B cell (primary cell): ENCODE results near the gene PRKAG2. TPM values are rescaled to one million over a fixed set of nuclear protein-coding genes. Genes with fewer than 3 reads are reported as not detected.

Source experiments
- ATAC-seq: fragments of 200-7000 bp; cut with Tn5 transposase; one replicate; pipeline ENCODE4 v1.10.0; 2021; ENCODE audit warnings: low read depth, mild to moderate bottlenecking, moderate number of reproducible peaks, moderate library complexity
- CTCF ChIA-PET: fragments of 350-600 bp; sonication (Branson Sonifier 250); formaldehyde crosslinking; loops from one replicate; lab custom pipeline; 2021; ENCODE audit warnings: antibody characterized with exemption, inconsistent platforms; lab: Charles Lee
- POLR2A ChIA-PET: fragments of 350-600 bp; sonication (Branson Sonifier 250); formaldehyde crosslinking; loops from one replicate; lab custom pipeline; 2021; ENCODE audit warnings: antibody characterized with exemption; lab: Charles Lee
- DNase-seq: peaks from one replicate; pipeline ENCODE4 v3.0.0; 2013
- H2AFZ ChIP-seq: 2 replicates; pipeline ENCODE4 v1.6.1; 2012; ENCODE audit warnings: mild to moderate bottlenecking, low read depth, low read length; ENCODE audit not compliant: insufficient read depth, poor library complexity, severe bottlenecking
- H3K27ac ChIP-seq, 2 donors: 1 replicate in 1 of 2; 2 replicates in 1 of 2; pipeline ENCODE4 v1.5.1; 2012 to 2013; ENCODE audit warnings: low read length in 2 of 2, mild to moderate bottlenecking in 2 of 2, moderate library complexity in 1 of 2
- H3K27me3 ChIP-seq, 4 experiments: fragments of 200-600 bp in 1 of 4; sonication (generic) in 1 of 4; replicated peaks in 1 of 4; 1 replicate in 2 of 4; 2 replicates in 2 of 4; pipeline versions ENCODE4 v1.6.1 to v1.7.0; 2013 to 2016; ENCODE audit warnings: low read length in 3 of 4, mild to moderate bottlenecking in 2 of 4, mixed read lengths in 1 of 4, moderate library complexity in 1 of 4; ENCODE audit not compliant: insufficient read depth in 4 of 4, control insufficient read depth in 3 of 4; ENCODE audit errors: control extremely low read depth in 1 of 4
- H3K36me3 ChIP-seq, 2 experiments: replicated peaks in 1 of 2; 1 replicate in 1 of 2; 2 replicates in 1 of 2; pipeline versions ENCODE4 v1.6.1 to v1.7.1; 2013; ENCODE audit warnings: low read length in 1 of 2; ENCODE audit not compliant: insufficient read depth in 2 of 2, control insufficient read depth in 1 of 2; ENCODE audit errors: control extremely low read depth in 1 of 2, extremely low read depth in 1 of 2
- H3K4me1 ChIP-seq, 2 donors: fragments of 200-600 bp in 1 of 2; sonication (generic) in 1 of 2; 1 replicate in 1 of 2; 2 replicates in 1 of 2; pipeline versions ENCODE4 v1.5.1 to v1.6.1; 2013 to 2017; ENCODE audit warnings: low read length in 2 of 2; ENCODE audit not compliant: control insufficient read depth in 2 of 2, insufficient read depth in 2 of 2
- H3K4me2 ChIP-seq: replicated peaks from 2 replicates; pipeline ENCODE3; 2012; ENCODE audit warnings: mild to moderate bottlenecking, low read depth, low read length; ENCODE audit not compliant: poor library complexity, severe bottlenecking
- H3K4me3 ChIP-seq, 5 experiments: fragments of 200-600 bp in 1 of 5; sonication (generic) in 1 of 5; 1 replicate in 3 of 5; 2 replicates in 2 of 5; pipeline versions ENCODE4 v1.5.1 to v1.7.0; 2011 to 2016; ENCODE audit warnings: low read length in 4 of 5, mild to moderate bottlenecking in 4 of 5, low read depth in 2 of 5, control low read depth in 1 of 5, moderate library complexity in 1 of 5; ENCODE audit not compliant: insufficient read depth in 1 of 5; ENCODE audit errors: control extremely low read depth in 1 of 5, extremely low read depth in 1 of 5
- H3K79me2 ChIP-seq: fragments of 200-600 bp; sonication (generic); one replicate; pipeline ENCODE4 v1.6.0; 2016; ENCODE audit warnings: low read length; ENCODE audit not compliant: control insufficient read depth, insufficient read depth
- H3K9ac ChIP-seq: fragments of 200-600 bp; sonication (generic); 2 replicates; pipeline ENCODE4 v1.6.1; 2017; ENCODE audit warnings: mild to moderate bottlenecking, low read length, moderate library complexity
- H3K9me3 ChIP-seq, 3 donors: one replicate each; pipeline versions ENCODE4 v1.6.1 to v1.7.1; 2013; ENCODE audit warnings: low read length in 2 of 3; ENCODE audit not compliant: control insufficient read depth in 2 of 3, insufficient read depth in 1 of 3; ENCODE audit errors: control extremely low read depth in 1 of 3
- H4K20me1 ChIP-seq: 2 replicates; pipeline ENCODE4 v1.6.0; 2012; ENCODE audit warnings: mild to moderate bottlenecking, low read length; ENCODE audit not compliant: insufficient read depth, control insufficient read depth, poor library complexity, severe bottlenecking
- H3K27ac Mint-ChIP-seq: one replicate; pipeline ENCODE4 v1.8.0; 2021; ENCODE audit warnings: mixed read lengths
- H3K27me3 Mint-ChIP-seq: one replicate; pipeline ENCODE4 v1.8.0; 2021; ENCODE audit warnings: mixed read lengths
- H3K4me1 Mint-ChIP-seq: one replicate; pipeline ENCODE4 v1.8.0; 2021; ENCODE audit warnings: mixed read lengths
- H3K4me3 Mint-ChIP-seq: one replicate; pipeline ENCODE4 v1.8.0; 2021; ENCODE audit warnings: mixed read lengths
- H3K9me3 Mint-ChIP-seq: one replicate; pipeline ENCODE4 v1.8.0; 2022; ENCODE audit warnings: mixed read lengths; ENCODE audit not compliant: insufficient read depth
- EZH2 ChIP-seq: IDR thresholded peaks from 2 replicates; pipeline ENCODE4 v1.6.1; 2012; ENCODE audit warnings: borderline replicate concordance, low read depth, mild to moderate bottlenecking, moderate library complexity, low read length; ENCODE audit not compliant: insufficient read depth, poor library complexity, severe bottlenecking
- WGBS: methylation state at CpG from one replicate; pipeline ENCODE4 v1.1.5; 2013; ENCODE audit warnings: missing lambda C conversion rate; ENCODE audit not compliant: insufficient coverage; 5-methylcytosine and 5-hydroxymethylcytosine counted together
- intact Hi-C: fragments of 100-400 bp; cut with micrococcal nuclease; formaldehyde crosslinking; loops from one replicate; pipeline ENCODE4 v1.10.0; 2022
- polyA plus RNA-seq: library from polyadenylated mRNA; depleted of rRNA; stranded (reverse); fragments of >200 nt; gene quantifications from 2 replicates; pipeline ENCODE4 v1.2.3, GENCODE V29; 2012
- total RNA-seq, 2 donors: library from RNA; stranded (reverse); fragments of 120-200 nt in 1 of 2; gene quantifications; 1 replicate in 1 of 2; 2 replicates in 1 of 2; pipeline versions ENCODE4 v1.2.3 to v1.2.4, GENCODE V29; 2013 to 2022
- TF ChIP-seq, protein P1 (sequence below): fragments of 200-600 bp; IDR thresholded peaks from one replicate; pipeline ENCODE4 v1.8.0; 2022; ENCODE audit warnings: antibody characterized with exemption, mild to moderate bottlenecking

The PRKAG2 gene
- total and polyA plus RNA-seq, 2 donors (not counting 1 experiment from before 2014, with no cell fraction given): 22.1 to 56.3 TPM

DNA sequence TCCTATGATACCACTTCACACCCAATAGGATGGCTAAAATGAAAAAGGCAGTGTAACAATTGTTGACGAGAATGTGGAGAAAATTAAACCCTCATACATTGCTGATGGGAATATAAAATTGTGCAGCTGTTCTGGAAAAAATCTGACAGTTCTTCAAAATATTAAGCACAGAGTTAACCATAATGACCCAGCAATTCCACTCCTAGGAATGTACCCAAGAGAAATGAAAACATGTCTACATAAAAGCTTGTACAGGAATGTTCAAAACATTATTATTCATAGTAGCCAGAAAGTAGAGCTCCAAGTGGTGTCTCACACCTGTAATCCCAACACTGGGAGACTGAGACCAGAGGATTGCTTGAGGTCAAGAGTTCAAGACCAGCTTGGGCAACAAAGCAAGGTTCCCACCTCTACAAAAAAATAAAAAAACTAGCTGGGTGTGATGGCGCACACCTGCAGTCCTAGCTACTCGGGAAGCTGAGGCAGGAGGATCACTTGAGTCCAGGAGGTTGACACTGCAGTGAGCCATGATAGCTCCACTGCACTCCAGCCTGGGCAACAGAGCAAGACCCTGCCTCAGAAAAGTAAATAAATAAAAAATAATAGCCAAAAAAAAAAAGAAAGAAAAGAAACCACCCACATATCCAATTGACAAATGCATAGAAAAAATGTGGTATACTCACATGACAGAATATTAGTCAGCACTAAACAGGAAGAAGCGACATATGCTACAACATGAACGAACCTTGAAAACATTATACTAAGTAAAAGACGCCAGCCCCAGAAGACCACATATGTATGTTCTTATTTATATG is 362.2 kb downstream of the PRKAG2 start:
- TF ChIP-seq, protein P1, sequence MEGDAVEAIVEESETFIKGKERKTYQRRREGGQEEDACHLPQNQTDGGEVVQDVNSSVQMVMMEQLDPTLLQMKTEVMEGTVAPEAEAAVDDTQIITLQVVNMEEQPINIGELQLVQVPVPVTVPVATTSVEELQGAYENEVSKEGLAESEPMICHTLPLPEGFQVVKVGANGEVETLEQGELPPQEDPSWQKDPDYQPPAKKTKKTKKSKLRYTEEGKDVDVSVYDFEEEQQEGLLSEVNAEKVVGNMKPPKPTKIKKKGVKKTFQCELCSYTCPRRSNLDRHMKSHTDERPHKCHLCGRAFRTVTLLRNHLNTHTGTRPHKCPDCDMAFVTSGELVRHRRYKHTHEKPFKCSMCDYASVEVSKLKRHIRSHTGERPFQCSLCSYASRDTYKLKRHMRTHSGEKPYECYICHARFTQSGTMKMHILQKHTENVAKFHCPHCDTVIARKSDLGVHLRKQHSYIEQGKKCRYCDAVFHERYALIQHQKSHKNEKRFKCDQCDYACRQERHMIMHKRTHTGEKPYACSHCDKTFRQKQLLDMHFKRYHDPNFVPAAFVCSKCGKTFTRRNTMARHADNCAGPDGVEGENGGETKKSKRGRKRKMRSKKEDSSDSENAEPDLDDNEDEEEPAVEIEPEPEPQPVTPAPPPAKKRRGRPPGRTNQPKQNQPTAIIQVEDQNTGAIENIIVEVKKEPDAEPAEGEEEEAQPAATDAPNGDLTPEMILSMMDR: no peak
- TF ChIP-seq EZH2: no peak
- ATAC-seq (no peak), DNase-seq (no peak)
- intact Hi-C loops: no loop called here
- Histone ChIP-seq H3K27me3 (no peaks in the 10 kb centered on the region), H3K36me3 (no peaks in the 10 kb centered on the region), H3K27ac (no peak overlapping the region), H3K79me2 (peaks cover 92% of the 10 kb centered on the region), H3K9me3 (no peaks in the 10 kb centered on the region), H3K4me1 (peaks cover 10 to 15% of the 10 kb centered on the region in 2 donors), H4K20me1 (peaks cover 88% of the 10 kb centered on the region), H3K4me3 (no peak overlapping the region), H3K9ac (no peak overlapping the region), H2AFZ (no peak overlapping the region), H3K4me2 (no peak overlapping the region)
- Mint-ChIP-seq H3K4me1 (peaks cover 65% of the 10 kb centered on the region), H3K27me3 (no peaks in the 10 kb centered on the region), H3K9me3 (no peaks in the 10 kb centered on the region), H3K4me3 (no peak overlapping the region), H3K27ac (no peak overlapping the region)
- WGBS: no CpG with 5 or more reads among the region's 6 CpGs
- ChIA-PET POLR2A (no interaction called here), CTCF (interaction anchor here (1.4 kb wide), 1 partner anchor 10 kb away, joined by 6 read pairs; no protein-coding TSS in a partner anchor)

DNA sequence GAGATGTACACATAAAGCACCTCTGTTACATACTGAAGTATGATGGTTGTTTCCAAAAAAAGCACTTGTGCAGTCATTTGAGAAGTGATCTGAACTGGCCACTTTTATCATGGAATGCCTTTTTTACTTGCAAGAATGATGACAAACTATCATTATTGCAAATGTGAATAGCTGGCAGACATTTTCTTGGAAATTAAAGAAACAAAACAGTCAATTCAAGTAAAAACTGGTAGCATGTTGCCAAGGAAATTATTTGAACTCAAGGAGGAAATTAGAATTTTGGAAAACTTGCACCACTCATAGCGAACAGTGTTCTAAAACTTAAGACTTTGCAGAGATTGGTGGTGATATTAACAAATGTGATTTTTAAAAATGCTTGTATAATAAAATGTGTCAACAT is 363.8 kb downstream of the PRKAG2 start:
- DNase-seq: no peak
- Histone ChIP-seq H3K79me2 (peaks cover 100% of the 10 kb centered on the region), H3K9me3 (no peaks in the 10 kb centered on the region), H2AFZ (no peak overlapping the region), H3K27ac (no peak overlapping the region), H3K4me2 (no peak overlapping the region), H3K27me3 (no peaks in the 10 kb centered on the region), H3K4me1 (peaks cover 9% of the 10 kb centered on the region in 2 donors), H3K36me3 (no peaks in the 10 kb centered on the region), H3K4me3 (no peak overlapping the region), H3K9ac (no peak overlapping the region), H4K20me1 (peaks cover 96% of the 10 kb centered on the region)
- POLR2A ChIA-PET: no interaction called here
- H3K4me1 Mint-ChIP-seq: peaks cover 68% of the 10 kb centered on the region
- intact Hi-C loops: no loop called here
- no peaks in the 10 kb centered on the region for H3K9me3 Mint-ChIP-seq
- H3K4me3 Mint-ChIP-seq: no peak overlapping the region
- CTCF ChIA-PET: no interaction called here
- no peak for TF ChIP-seq EZH2
- TF ChIP-seq, protein P1: no peak
- ATAC-seq: no peak
- H3K27ac Mint-ChIP-seq: no peak overlapping the region
- no peaks in the 10 kb centered on the region for H3K27me3 Mint-ChIP-seq
- whole genome bisulfite sequencing: 100% methylated on average over 1 of the region's 1 CpG
